ENCODE data around the gene UNKL. TPM values are rescaled to one million over a fixed set of nuclear protein-coding genes. Genes with fewer than 3 reads are reported as not detected.

Gene UNKL
- total RNA-seq, 1 experiment from 2014 or later = 10.5 TPM

DNA sequence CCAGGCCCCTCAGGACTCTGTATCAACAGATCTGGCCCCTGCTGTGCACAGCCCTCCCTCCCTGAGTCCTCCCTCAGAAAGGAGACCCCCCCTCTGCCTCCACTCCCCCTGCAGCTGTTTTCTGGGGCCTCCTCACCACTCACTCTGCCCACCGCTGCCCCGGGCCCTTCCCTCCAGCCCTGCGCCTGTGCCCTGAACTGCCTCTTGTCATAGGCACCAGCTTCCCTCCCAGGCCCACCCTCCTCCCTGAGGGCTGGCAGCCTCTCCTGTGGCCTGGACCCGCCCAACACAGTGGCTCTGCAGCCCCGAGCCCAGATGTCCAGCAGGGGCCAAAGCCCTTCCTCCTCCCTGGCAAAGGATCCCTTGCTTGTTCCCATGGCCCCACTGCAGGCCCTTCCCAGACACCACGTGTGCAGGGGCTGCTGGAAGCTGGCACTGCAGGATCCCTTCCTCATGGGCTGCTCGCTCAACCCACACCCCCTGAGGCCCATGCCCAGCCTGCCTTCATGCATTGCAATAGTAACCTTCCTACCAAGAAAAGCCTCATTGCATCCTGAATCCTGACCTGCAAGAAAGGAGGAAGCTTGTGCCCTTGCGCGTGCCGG is 37.0 kb downstream of the UNKL start:
- Histone ChIP-seq H3K4me3 (no peak overlapping the region), H3K9me3 (no peaks in the 10 kb centered on the region), H3K36me3 (peaks cover 13% of the 10 kb centered on the region), H3K27me3 (no peaks in the 10 kb centered on the region)
- no peak for DNase-seq

DNA sequence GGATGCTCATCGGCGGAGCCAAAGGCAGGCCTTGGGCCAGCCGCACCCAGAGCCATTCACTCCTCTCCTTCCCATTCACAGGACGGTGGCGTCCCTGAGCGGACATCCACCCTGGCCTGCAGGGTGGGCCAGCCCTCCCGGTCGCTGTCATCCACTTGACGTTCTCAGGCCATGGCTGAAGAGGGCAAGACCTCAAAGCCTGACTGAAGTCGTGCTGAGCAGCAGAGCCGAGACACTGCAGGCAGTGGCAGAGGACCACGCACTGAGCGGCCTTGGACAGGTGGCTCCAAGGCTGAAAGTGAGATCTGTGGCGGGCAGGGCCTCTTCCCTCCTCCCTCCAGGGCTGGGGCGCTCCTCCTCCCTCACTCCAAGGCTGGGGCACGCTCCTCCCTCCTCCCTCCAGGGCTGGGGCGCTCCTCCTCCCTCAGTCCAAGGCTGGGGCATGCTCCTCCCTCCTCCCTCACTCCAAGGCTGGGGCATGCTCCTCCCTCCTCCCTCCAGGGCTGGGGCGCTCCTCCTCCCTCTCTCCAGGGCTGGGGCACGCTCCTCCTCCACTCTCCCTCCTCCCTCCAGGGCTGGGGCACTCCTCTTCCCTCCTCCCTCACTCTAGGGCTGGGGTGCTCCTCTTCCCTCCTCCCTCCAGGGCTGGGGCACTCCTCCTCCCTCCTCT is 38.6 kb downstream of the UNKL start:
- H3K27me3 ChIP-seq = no peaks in the 10 kb centered on the region
- no peak for DNase-seq
- no peaks in the 10 kb centered on the region for H3K9me3 ChIP-seq
- peaks cover 13% of the 10 kb centered on the region for H3K36me3 ChIP-seq
- H3K4me3 ChIP-seq = no peak overlapping the region

DNA sequence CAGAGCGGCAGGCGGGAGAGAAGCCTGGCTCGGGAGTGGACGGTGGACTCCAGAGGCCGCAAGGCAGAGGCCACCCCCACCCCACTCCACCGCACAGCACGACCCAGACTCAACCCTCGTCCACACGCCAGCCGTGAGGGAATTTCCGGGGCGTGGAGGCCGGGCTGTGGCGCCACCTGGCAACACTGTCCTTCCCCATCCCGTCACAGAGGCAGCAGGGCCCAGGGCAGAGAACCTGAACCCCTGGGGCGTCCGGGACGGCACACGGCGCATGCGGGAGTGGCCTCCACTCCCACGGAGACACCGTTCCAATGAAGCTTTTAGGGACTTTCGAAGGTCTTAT is 39.2 kb downstream of the UNKL start:
- Histone ChIP-seq H3K9me3 (no peaks in the 10 kb centered on the region), H3K4me3 (no peak overlapping the region), H3K36me3 (peaks cover 17% of the 10 kb centered on the region), H3K27me3 (no peaks in the 10 kb centered on the region)
- DNase-seq = no peak

DNA sequence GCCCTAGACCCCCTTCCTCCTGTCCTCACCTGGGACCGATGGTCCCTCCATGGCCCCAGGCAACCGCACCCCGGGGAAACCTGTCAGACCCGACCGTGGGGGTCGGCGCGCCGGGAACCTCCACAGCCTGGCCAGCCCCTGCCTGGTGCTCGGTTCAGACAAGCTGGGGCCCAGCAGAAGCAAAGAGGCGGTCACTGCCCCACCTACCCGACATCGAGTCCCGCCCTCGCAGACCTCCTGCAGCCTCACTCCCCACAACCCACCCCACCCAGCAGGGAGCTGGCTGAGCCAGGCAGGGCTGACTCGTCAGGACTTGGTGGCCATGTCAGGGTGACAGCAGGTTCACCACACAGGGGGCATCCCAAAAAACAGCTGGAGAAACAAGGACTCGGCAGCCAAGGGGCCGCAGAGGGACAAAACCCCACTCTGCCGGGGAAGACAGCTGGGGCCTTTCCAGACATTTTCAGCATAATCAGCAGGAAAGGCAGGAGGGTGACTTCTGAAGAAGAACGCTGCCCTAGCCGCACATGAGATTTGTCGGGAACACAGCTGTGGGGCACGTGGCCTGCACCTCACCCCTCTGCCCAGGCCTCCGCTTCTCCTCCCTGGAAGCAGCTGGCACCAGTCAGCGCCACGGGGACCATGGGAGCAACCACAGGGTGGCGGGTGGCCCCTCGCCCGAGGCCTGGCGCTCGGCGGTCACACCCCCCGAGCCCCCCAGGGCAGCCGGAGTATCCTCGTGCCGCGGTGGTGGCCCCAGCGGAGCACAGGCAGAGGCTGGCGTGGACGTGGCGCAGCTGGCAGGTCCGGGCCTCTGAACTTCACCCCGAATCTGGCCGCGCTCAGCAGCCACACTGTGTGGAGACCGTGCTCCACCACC is 39.8 kb downstream of the UNKL start:
- Histone ChIP-seq H3K4me3 (no peak overlapping the region), H3K36me3 (peaks cover 23% of the 10 kb centered on the region), H3K9me3 (no peaks in the 10 kb centered on the region), H3K27me3 (no peaks in the 10 kb centered on the region)
- DNase-seq = peak; percentile 28

DNA sequence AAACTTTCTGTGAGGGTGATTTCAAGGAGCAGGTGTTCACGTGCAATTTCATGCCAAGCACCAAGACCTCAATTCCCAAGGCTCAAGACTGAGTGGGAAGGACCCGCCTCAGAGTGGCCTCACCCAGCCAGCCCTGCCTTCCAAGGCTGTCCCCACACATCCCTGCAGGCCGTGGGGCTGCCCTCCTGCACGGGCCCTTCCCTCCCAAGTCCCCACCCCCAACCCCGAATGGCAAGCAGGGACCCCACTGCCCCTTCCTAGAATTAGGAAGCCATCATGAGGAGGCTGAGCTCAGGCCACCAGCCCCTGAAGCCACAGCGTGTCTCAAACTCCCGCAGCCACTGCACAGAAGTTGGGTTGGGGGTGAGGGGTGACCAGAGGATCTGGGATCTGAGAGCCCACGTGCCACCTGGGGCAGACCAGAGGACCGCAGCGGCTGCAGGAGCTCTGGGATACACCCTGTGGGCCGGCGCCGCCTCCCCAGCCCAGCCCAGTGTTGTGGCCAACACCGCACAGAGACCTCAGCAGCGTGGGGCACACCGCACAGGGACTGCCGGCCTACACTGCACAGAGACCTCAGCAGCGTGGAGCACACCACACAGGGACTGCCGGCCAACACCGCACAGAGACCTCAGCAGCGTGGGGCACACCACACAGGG is 42.1 kb downstream of the UNKL start:
- DNase-seq = no peak
- Histone ChIP-seq H3K9me3 (no peaks in the 10 kb centered on the region), H3K36me3 (peaks cover 21% of the 10 kb centered on the region), H3K4me3 (no peak overlapping the region), H3K27me3 (no peaks in the 10 kb centered on the region)

DNA sequence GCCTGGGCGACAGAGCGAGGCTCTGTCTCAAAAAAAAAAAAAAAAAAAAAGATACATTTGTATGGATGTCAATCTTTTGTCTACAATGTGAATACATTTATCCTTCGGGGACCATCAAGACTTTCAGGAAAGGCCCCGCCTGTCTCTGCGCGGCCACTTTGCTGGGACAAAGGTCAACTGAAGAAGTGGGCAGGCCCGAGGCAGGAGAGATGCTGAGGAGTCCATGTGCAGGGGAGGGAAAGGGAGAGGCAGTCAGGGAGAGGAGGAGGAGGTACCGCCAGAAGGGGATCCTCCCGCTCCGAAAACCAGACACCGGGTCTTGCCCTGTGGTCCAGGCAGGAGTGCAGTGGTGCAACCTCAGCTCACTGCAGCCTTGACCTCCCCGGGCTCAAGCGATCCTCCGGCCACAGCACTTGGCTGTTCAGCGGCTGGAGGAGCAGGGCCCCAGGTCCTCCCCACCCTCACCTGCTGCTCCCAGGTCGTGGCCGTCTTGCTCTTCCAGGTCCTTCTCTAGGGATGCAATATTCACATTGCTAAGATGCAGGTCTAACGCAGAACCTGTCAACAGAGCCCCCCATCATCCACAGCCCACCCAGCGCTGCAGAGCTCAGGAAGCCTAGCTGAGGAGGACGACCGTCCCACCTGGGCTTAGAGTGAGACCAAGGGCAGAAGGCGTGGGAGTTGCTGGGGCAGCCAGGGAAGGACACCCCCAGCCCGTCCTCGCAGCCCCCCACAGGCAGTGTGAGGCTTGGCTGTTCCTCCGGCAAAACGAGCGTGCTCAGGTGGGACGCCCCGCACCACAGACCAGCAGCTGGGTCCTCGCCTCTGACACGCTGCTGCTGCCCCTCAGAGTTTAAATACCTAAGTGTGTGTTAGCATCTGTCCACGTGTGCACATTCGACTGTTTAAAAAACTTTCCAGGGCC is 43.2 kb downstream of the UNKL start:
- DNase-seq = no peak

DNA sequence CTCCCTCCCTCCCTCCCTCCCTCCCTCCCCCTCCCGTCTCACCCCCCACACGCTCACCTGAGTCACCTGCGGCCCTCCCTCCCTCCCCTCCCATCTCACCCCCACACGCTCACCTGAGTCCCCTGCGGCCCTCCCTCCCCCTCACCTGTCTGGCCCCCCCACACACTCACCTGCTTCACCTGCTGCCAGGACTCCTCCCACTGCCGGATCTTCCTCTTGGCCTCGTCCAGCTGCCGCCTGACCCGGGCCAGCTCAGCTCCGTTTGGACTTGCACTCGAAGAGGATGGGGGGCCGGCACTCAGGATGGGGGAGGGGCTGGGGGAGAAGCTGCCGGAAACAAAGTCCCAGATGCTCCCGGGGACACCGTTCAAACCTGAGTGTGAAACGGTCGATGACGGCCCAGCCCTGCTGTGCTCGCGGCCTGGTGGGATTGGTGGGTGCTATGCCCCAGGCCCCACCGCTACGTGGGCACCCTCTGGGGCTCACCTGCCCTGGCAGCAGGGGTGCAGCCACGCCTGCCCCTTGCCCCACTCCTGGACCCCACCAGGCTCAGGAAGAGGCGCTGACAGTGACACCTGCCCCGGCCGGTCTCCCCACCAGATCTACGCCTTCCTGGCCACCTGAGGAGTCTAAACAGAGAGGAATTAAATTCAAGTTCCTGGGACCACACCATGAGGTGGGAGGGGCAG is 46.9 kb downstream of the UNKL start:
- Histone ChIP-seq H3K27me3 (no peaks in the 10 kb centered on the region), H3K4me3 (no peak overlapping the region), H3K9me3 (no peaks in the 10 kb centered on the region), H3K36me3 (peaks cover 55% of the 10 kb centered on the region)
- DNase-seq = no peak

More for the DNA sequence above, 43.2 kb downstream of the UNKL start:
- Histone ChIP-seq H3K27me3 (no peaks in the 10 kb centered on the region), H3K4me3 (no peak overlapping the region), H3K36me3 (peaks cover 25% of the 10 kb centered on the region), H3K9me3 (no peaks in the 10 kb centered on the region)

DNA sequence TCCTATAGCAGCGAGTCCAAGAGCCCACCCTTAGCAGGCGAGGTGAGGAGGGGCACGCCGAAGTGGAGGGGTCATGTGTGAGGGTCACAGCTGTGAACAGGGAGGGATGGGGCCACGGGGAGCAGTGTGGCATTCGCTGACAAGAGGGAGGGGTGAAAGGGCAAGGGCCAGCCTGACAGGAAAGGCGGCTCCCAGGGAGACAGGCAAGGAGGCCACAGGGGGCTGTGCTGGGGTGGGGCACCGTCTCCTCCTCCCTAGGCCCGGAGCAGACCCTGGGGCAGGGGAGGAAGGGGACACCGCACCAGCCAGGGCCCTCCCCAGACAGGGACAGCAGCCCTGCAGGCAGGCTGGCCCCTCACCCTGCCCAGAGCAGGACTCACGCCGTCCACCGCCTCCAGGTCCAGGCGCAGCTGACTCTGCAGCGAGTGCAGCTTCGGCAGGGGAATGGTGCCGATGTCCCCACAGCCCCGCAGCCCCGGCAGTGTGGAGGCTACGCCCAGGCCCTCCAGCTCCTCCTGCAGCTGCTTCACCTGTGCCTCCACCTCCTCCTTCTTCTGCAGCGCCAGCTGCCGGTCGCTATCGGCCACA is 47.7 kb downstream of the UNKL start:
- Histone ChIP-seq H3K4me3 (no peak overlapping the region), H3K27me3 (no peaks in the 10 kb centered on the region), H3K36me3 (peaks cover 62% of the 10 kb centered on the region), H3K9me3 (no peaks in the 10 kb centered on the region)
- no peak for DNase-seq

DNA sequence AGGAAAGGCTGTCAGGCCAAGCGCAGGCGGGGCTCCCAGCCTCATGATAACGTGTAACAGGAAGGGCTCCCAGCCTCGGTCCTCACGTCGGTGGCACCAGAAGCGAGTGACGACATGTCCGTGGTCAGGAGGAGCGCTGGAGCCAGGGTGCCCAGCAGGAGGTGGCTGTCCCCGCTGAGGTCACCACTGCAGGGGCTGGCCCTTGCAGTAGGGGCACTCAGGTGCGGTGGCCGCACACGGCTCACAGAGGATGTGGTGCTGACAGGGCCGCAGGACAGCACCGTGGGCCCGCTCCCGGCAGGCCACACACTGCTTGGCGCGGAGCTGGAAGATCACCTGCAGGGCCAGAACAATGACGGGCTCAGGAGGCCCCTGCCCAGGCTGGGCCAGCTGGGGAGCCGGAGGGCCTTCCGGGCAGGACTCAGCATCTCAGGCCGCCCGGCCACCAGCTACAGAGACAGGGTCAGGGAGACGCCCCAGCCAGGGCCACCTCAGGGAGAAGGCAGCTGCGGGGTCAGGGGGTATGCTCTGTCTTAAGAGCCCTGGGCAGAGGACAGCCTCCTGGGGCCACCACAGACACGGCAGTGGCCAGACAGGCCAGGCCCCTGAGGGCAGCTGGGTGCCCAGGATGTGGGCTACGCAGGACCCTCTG is 48.3 kb downstream of the UNKL start:
- no peak for DNase-seq
- Histone ChIP-seq H3K36me3 (peaks cover 68% of the 10 kb centered on the region), H3K9me3 (no peaks in the 10 kb centered on the region), H3K4me3 (no peak overlapping the region), H3K27me3 (no peaks in the 10 kb centered on the region)

DNA sequence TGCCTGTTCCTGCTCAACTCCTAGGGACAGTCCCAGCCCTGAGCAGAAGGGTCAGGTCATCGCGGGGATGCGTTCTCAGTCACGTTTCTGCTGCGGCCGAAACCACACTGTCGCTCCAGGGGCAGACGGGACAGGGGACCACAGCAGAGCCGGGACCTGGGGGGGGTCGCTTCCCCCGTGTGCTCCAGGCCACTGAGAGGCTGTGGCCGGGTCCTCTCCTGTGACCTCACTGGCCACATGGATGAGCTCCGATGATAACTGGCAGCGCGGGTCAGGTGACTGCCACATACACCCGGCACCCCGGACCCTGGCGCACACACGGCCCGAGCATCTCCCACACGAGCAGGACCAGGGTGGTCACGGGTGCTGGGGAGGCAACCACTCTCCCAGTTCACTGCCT is 50.0 kb downstream of the UNKL start:
- Histone ChIP-seq H3K27me3 (no peaks in the 10 kb centered on the region), H3K9me3 (no peaks in the 10 kb centered on the region), H3K36me3 (peaks cover 73% of the 10 kb centered on the region), H3K4me3 (no peak overlapping the region)
- no peak for DNase-seq

DNA sequence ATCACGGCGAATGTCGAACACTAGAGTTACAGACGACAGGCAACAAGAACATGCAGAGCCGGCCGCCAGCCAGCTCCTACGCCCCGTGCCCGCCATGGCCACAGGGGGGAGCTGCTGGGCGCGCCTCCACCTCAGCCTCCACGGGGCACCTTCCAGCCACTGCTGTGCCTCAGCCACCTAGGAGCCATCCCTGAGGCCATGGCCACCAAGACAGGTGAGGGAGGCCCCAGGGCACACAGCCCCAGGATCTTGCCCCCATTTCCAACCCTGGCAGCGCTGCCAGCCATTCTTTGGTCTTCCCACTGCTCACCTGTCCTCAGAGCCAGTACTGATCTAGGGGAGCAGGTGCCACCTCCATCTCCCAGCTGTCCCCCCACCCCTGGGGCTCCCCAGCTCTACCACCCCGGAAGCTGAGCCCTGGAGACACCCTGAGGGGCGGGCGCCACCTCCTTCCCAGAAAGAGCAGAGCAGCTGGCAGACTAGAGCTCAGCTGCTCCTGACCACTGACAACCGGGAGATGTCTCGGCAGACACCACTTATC is 50.9 kb downstream of the UNKL start:
- no peak for DNase-seq
- Histone ChIP-seq H3K27me3 (no peaks in the 10 kb centered on the region), H3K36me3 (peaks cover 72% of the 10 kb centered on the region), H3K4me3 (no peak overlapping the region), H3K9me3 (no peaks in the 10 kb centered on the region)

DNA sequence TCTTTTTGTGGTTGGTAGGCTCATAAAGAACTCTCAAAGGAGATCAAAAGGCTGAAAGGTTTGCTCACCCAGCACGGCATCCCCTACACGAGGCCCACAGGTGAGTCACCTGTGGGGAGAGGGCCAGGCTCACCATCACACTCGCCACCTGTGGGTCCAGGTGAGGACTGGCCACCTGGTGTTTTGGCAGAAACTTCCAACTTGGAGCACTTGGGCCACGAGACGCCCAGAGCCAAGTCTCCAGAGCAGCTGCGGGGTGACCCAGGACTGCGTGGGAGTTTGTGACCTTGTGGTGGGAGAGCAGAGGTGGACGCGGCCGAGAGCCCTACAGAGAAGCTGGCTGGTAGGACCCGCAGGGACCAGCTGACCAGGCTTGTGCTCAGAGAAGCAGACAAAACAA is 51.7 kb downstream of the UNKL start:
- Histone ChIP-seq H3K36me3 (peaks cover 68% of the 10 kb centered on the region), H3K27me3 (no peaks in the 10 kb centered on the region), H3K9me3 (no peaks in the 10 kb centered on the region), H3K4me3 (no peak overlapping the region)
- no peak for DNase-seq

DNA sequence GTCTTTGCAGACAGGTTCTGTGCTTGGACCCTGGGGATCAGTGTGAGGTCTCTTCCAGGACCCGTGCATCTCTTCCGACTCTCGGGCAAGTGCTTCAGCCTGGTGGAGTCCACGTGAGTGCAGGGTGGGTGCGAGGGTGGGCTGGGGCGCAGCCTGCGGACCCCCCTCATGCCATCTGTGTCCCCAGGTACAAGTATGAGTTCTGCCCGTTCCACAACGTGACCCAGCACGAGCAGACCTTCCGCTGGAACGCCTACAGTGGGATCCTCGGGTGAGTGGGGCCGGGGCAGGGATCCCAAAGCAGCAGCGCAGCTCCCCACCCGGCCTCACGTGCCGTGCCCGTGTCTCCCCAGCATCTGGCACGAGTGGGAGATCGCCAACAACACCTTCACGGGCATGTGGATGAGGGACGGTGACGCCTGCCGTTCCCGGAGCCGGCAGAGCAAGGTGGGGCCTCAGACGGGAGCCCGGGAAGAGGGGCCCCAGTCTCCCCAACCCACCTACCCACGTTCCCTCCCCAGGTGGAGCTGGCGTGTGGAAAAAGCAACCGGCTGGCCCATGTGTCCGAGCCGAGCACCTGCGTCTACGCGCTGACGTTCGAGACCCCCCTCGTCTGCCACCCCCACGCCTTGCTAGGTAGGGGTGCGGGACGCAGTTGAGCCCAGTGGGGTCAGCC is 52.7 kb downstream of the UNKL start:
- Histone ChIP-seq H3K36me3 (peaks cover 67% of the 10 kb centered on the region), H3K27me3 (no peaks in the 10 kb centered on the region), H3K4me3 (no peak overlapping the region), H3K9me3 (no peaks in the 10 kb centered on the region)
- no peak for DNase-seq

DNA sequence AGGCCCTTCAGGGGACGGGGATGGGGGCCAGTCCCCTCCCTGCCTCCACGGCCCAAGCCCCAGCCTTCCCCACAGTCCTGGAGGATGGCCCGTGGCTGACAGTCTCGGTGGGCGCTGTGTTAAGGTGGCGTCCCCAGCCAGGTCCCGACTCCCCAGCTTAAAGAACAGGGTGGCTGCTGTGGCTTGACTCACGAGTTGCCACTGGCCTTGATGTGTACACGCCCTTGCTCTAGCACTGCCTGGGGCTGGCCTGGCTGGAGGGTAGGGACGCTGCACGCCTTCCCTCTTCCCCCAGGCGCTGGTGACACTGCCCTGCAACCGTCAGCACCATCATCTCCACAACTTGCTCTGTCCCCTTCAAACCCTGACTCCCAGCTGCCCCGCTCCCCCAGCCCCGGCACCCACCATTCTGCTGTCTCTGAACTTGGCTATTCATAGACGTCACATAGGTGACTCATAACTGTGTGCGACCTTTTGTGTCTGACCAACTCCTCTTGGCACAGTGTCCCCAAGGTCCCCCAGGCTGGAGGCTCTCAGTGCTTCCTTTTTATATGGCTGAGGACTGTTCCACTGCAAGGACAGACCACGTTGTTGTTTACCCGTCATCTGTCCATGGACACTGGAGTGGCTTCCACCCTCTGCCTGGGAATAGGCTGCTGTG is 56.5 kb downstream of the UNKL start:
- H3K36me3 ChIP-seq = peaks cover 35% of the 10 kb centered on the region
- H3K27me3 ChIP-seq = no peaks in the 10 kb centered on the region
- no peak for DNase-seq
- H3K9me3 ChIP-seq = no peaks in the 10 kb centered on the region
- no peak overlapping the region for H3K4me3 ChIP-seq

Data from MG63 (cell line).